Type B pancreatic cell (in vitro differentiated cells): Measurements from ENCODE around the gene TRPC3. TPM values are rescaled to one million over a fixed set of nuclear protein-coding genes. Genes with fewer than 3 reads are reported as not detected.

Experiments
- DNase-seq: peaks from one replicate; pipeline ENCODE4 v3.0.0; 2021; ENCODE audit warnings: mixed read lengths; ENCODE audit not compliant: unreplicated experiment; ENCODE audit errors: extremely low spot score
- H3K27ac Mint-ChIP-seq: 2 replicates; pipeline ENCODE4 v1.8.0; 2021; ENCODE audit warnings: mild to moderate bottlenecking, mixed read lengths
- H3K27me3 Mint-ChIP-seq: 2 replicates; pipeline ENCODE4 v1.8.0; 2021; ENCODE audit warnings: mixed read lengths
- H3K36me3 Mint-ChIP-seq: 2 replicates; pipeline ENCODE4 v1.8.0; 2021; ENCODE audit warnings: mixed read lengths
- H3K4me1 Mint-ChIP-seq: one replicate; pipeline ENCODE4 v1.8.0; 2021; ENCODE audit warnings: mixed read lengths; ENCODE audit not compliant: unreplicated experiment
- H3K4me3 Mint-ChIP-seq: 2 replicates; pipeline ENCODE4 v1.8.0; 2021; ENCODE audit warnings: mild to moderate bottlenecking, mixed read lengths
- H3K9me3 Mint-ChIP-seq: 2 replicates; pipeline ENCODE4 v1.8.0; 2021; ENCODE audit warnings: mixed read lengths
- total RNA-seq: library from RNA; stranded (reverse); gene quantifications from 2 replicates; pipeline ENCODE4 v1.2.1, GENCODE V29; 2021; ENCODE audit warnings: low replicate concordance
- TF ChIP-seq, protein P1 (sequence below): fragments of 200-600 bp; sonication (generic); conservative IDR thresholded peaks from 2 replicates; pipeline ENCODE4 v1.5.0; 2021; ENCODE audit warnings: antibody characterized with exemption, mild to moderate bottlenecking

The TRPC3 gene
- total RNA-seq, 1 donor from 2014 or later = 1.0 TPM

DNA sequence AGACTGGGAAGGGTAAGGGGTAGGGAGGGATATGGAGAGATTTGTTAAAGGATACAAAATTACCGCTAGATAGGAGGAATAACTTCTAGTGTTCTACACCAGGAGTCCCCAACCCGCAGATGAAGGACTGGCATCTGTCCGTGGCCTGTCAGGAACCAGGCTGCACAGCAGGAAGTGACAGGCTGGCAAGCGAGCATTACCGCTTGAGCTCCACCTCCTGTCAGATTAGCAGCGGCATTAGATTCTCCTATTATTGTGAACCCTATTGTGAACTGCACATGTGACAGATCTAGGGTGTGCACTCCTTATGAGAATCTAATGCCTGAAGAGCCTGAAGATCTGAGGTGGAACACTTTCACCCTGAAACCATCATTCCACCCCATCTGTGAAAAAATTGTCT, 53.7 kb downstream of the TRPC3 start:
- H3K9me3 Mint-ChIP-seq = no peaks in the 10 kb centered on the region

DNA sequence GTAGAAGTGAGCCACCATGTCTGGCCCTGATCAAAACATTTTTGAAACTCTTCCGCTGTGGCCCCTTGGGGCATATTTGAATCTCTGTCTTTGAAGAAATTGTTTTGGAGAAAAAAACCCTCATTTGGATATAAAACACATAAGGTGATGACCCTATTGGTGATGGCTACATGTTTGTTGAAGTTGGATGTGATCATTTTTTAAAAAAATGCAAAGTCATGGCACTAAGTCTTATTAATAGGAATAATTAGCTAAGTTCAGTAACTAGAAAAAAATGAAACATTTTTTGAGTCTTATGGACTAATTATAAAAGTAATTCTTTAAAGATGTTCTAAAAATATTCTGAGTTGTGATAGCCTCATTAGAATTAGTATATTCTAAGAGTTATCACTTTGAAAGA, 63.7 kb downstream of the TRPC3 start:
- H3K27ac Mint-ChIP-seq = no peak overlapping the region
- H3K9me3 Mint-ChIP-seq = no peaks in the 10 kb centered on the region
- H3K4me1 Mint-ChIP-seq = no peaks in the 10 kb centered on the region
- H3K27me3 Mint-ChIP-seq = no peaks in the 10 kb centered on the region
- TF ChIP-seq, protein P1, sequence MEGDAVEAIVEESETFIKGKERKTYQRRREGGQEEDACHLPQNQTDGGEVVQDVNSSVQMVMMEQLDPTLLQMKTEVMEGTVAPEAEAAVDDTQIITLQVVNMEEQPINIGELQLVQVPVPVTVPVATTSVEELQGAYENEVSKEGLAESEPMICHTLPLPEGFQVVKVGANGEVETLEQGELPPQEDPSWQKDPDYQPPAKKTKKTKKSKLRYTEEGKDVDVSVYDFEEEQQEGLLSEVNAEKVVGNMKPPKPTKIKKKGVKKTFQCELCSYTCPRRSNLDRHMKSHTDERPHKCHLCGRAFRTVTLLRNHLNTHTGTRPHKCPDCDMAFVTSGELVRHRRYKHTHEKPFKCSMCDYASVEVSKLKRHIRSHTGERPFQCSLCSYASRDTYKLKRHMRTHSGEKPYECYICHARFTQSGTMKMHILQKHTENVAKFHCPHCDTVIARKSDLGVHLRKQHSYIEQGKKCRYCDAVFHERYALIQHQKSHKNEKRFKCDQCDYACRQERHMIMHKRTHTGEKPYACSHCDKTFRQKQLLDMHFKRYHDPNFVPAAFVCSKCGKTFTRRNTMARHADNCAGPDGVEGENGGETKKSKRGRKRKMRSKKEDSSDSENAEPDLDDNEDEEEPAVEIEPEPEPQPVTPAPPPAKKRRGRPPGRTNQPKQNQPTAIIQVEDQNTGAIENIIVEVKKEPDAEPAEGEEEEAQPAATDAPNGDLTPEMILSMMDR = no peak
- H3K36me3 Mint-ChIP-seq = no peaks in the 10 kb centered on the region
- H3K4me3 Mint-ChIP-seq = no peak overlapping the region
- DNase-seq = no peak

More for the DNA sequence above, 53.7 kb downstream of the TRPC3 start:
- Mint-ChIP-seq H3K4me1 (no peaks in the 10 kb centered on the region), H3K27ac (no peak overlapping the region), H3K27me3 (peaks cover 15% of the 10 kb centered on the region), H3K36me3 (no peaks in the 10 kb centered on the region), H3K4me3 (no peak overlapping the region)
- DNase-seq = no peak
- TF ChIP-seq, protein P1 = no peak

DNA sequence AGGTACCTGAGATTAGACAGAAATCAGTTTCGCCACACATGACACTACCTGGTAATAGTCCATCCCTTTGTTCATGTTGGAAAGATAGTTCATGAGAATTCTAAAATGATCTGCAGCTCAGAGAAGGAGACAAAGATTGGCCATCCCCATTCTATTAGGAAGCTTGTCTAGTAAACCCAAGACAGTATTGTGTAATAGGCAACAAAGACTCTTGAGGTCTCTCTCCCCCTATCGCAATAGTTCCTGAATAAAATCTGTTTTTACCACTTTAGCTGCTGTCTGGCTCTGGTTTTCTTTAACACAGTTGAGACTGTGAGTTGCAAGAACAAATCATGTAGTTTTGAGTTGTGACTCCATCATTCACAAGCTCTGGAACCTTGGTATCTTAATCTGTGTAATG, 66.7 kb downstream of the TRPC3 start:
- no peak for DNase-seq
- Mint-ChIP-seq H3K36me3 (no peaks in the 10 kb centered on the region), H3K27me3 (no peaks in the 10 kb centered on the region), H3K27ac (no peak overlapping the region), H3K4me3 (no peak overlapping the region), H3K9me3 (no peaks in the 10 kb centered on the region), H3K4me1 (no peaks in the 10 kb centered on the region)
- TF ChIP-seq, protein P1 = no peak

DNA sequence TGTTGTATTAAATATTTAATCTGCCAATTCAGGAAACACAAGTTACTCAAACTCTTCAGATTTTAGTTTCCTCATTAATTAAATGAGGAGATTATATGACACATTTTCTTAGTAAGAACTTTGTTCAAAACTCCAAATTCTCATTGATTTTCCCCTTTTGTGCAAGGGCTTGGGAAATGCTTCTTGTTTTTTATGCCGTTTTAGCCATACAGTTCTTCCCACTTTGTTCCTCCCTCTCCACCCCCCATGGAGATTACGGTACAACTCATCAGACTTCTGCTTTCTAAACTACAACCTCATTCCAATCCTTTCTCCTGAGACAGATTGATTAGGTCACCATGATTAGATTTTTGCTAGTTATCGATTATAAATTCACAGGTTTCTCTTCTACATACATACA, 70.7 kb downstream of the TRPC3 start:
- no peaks in the 10 kb centered on the region for H3K4me1 Mint-ChIP-seq
- no peaks in the 10 kb centered on the region for H3K36me3 Mint-ChIP-seq
- DNase-seq = no peak
- TF ChIP-seq, protein P1 = no peak
- no peak overlapping the region for H3K27ac Mint-ChIP-seq
- H3K9me3 Mint-ChIP-seq = no peaks in the 10 kb centered on the region
- no peak overlapping the region for H3K4me3 Mint-ChIP-seq
- H3K27me3 Mint-ChIP-seq = no peaks in the 10 kb centered on the region

GRCh38 chr4:121879135-121879534, 72.7 kb downstream of the TRPC3 start:
- H3K4me1 Mint-ChIP-seq = no peaks in the 10 kb centered on the region
- no peaks in the 10 kb centered on the region for H3K27me3 Mint-ChIP-seq
- H3K4me3 Mint-ChIP-seq = no peak overlapping the region
- H3K9me3 Mint-ChIP-seq = no peaks in the 10 kb centered on the region
- TF ChIP-seq, protein P1 = no peak
- no peak overlapping the region for H3K27ac Mint-ChIP-seq
- DNase-seq = no peak
- H3K36me3 Mint-ChIP-seq = no peaks in the 10 kb centered on the region
